ENCODE measurements around the gene CATSPER3. TPM values are rescaled to one million over a fixed set of nuclear protein-coding genes. Genes with fewer than 3 reads are reported as not detected.

The CATSPER3 gene
- total and polyA plus RNA-seq, 2 of the 8 experiments (the other 6 are each of a cell fraction or from before 2014, with no cell fraction given) = 0.62 TPM; not detected in 1

GRCh38 chr5:134944630-134945029 lies 23.1 kb upstream of the CATSPER3 start (continued):
- TF ChIP-seq E2F6 (IDR thresholded peaks at IDR 0.05) (no peak), HDAC2 (IDR thresholded peaks at IDR 0.05; ENCODE audit: borderline replicate concordance in 1 of 2, low read depth in 2 of 2, low read length in 2 of 2) (no peak), BACH1 (IDR thresholded peaks at IDR 0.05; ENCODE audit: low read length) (no peak), ATF3 (IDR thresholded peaks at IDR 0.05; ENCODE audit: insufficient read depth, low read depth, low read length) (no peak)
